HEK293T (cell line): ENCODE data around the gene SYMPK.

Experiments used
- CTCF ChIA-PET: fragments of 350-600 bp; formaldehyde crosslinking; extraction: SDS; loops from one replicate; lab custom pipeline; 2021; ENCODE audit warnings: antibody characterized with exemption, inconsistent platforms; lab: Yijun Ruan, JAX
- POLR2A ChIA-PET: fragments of 350-600 bp; formaldehyde crosslinking; extraction: SDS; loops from one replicate; lab custom pipeline; 2020; ENCODE audit warnings: antibody characterized with exemption, inconsistent platforms; lab: Yijun Ruan, JAX
- DNase-seq: peaks from one replicate; pipeline ENCODE4 v3.0.0; 2012; ENCODE audit warnings: mixed read lengths; ENCODE audit errors: extremely low spot score
- ARNT ChIP-seq: fragments of 450-650 bp; IDR thresholded peaks from 2 replicates; pipeline ENCODE4 v1.6.1; 2017; ENCODE audit warnings: mild to moderate bottlenecking
- BHLHE40 ChIP-seq: fragments of 450-650 bp; IDR thresholded peaks from 2 replicates; pipeline ENCODE4 v1.6.1; 2016; ENCODE audit warnings: mild to moderate bottlenecking, moderate library complexity, borderline replicate concordance
- CTBP1 ChIP-seq: fragments of 450-650 bp; IDR thresholded peaks from 2 replicates; pipeline ENCODE4 v1.6.1; 2016; ENCODE audit warnings: borderline replicate concordance
- ELF4 ChIP-seq: fragments of 450-650 bp; IDR thresholded peaks from 2 replicates; pipeline ENCODE4 v1.6.1; 2017; ENCODE audit warnings: antibody characterized with exemption
- FOXA1 ChIP-seq: fragments of 450-650 bp; IDR thresholded peaks from 2 replicates; pipeline ENCODE4 v1.6.1; 2016; ENCODE audit warnings: mild to moderate bottlenecking
- FOXK2 ChIP-seq: fragments of 450-650 bp; IDR thresholded peaks from 2 replicates; pipeline ENCODE4 v1.6.1; 2016; ENCODE audit warnings: mild to moderate bottlenecking
- FOXM1 ChIP-seq: fragments of 450-650 bp; IDR thresholded peaks from 2 replicates; pipeline ENCODE4 v1.6.1; 2017; ENCODE audit warnings: mild to moderate bottlenecking, borderline replicate concordance
- HDGF ChIP-seq: fragments of 450-650 bp; IDR thresholded peaks from 2 replicates; pipeline ENCODE4 v1.6.1; 2017; ENCODE audit warnings: antibody characterized with exemption, borderline replicate concordance
- L3MBTL2 ChIP-seq: fragments of 450-650 bp; conservative IDR thresholded peaks from 2 replicates; pipeline ENCODE4 v1.6.1; 2016; ENCODE audit warnings: mild to moderate bottlenecking
- LEF1 ChIP-seq: fragments of 450-650 bp; IDR thresholded peaks from 2 replicates; pipeline ENCODE4 v1.6.1; 2017; ENCODE audit warnings: mild to moderate bottlenecking, borderline replicate concordance
- NFRKB ChIP-seq: fragments of 450-650 bp; IDR thresholded peaks from 2 replicates; pipeline ENCODE4 v1.6.1; 2016; ENCODE audit warnings: mild to moderate bottlenecking, moderate library complexity
- SP1 ChIP-seq: fragments of 450-650 bp; IDR thresholded peaks from 2 replicates; pipeline ENCODE4 v1.6.1; 2017
- SUZ12 ChIP-seq: fragments of 450-650 bp; IDR thresholded peaks from 2 replicates; pipeline ENCODE4 v1.6.1; 2016; ENCODE audit warnings: mild to moderate bottlenecking
- TARDBP ChIP-seq: fragments of 450-650 bp; IDR thresholded peaks from 2 replicates; pipeline ENCODE4 v1.6.1; 2016
- ZNF384 ChIP-seq: fragments of 450-650 bp; IDR thresholded peaks from 2 replicates; pipeline ENCODE4 v1.6.1; 2016
- TF ChIP-seq, protein P1 (sequence below): fragments of 450-650 bp; IDR thresholded peaks from 2 replicates; pipeline ENCODE4 v1.6.1; 2016

Gene SYMPK

DNA sequence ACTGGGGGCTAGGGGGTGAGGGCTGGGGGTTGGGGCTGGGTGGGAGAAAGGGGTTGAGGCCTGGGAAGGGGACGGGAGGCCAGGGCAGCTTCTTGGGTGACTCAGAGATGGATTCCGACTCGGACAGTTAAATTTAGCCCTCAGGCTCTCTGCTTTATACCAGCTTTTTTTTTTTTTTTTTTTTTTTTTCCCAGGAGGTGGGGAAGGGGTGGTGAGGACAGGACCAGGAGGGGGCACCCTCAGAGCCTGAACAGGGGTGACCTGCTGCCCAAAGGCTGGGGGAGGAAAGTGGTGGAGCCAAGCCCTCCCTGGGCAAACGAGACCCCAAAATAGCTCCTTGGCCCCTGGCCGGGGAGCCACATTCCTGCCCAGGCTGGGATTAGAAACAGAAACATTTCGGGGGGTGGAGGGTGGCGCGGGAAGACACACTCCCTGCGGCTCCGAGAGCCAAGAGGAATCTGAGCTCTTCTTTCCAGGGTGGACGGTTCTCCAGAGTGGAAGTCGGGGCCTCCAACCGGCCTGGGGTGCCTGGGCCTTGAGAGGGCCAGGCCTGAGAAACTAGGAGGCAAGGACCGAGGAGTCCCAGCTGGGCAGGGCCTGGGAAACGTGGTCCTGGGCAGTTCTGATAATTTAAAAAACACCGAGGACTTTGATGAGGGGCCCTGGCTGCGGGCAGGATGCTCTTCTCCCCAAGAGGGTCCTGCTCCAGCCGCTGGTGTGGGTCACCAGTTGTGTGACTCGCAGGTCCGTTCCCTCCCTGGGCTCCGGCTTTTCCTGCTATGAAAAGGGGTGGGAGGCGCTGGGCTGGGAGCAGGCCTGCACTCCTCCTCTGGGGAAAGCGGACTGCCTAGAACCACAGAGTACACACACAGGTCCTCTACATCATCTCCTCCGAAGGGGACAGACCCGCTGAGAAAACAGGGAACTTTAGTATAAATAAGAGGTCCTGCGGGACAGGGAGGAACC, 79.8 kb downstream of the SYMPK start:
- ChIA-PET CTCF (interaction anchor here (0.6 to 0.9 kb wide), 2 partner anchors 12 to 16 kb away, joined by 3 to 4 read pairs; no protein-coding TSS in a partner anchor), POLR2A (interaction anchor here (0.7 to 2.4 kb wide), 4 partner anchors 11 to 91 kb away, joined by 3 to 9 read pairs (median 4); partner anchors contain the start of genes SIX5 and SNRPD2)
- TF ChIP-seq FOXK2 (no peak), SP1 (no peak), SUZ12 (no peak), ZNF384 (peak; percentile 67)
- no peak for DNase-seq

DNA sequence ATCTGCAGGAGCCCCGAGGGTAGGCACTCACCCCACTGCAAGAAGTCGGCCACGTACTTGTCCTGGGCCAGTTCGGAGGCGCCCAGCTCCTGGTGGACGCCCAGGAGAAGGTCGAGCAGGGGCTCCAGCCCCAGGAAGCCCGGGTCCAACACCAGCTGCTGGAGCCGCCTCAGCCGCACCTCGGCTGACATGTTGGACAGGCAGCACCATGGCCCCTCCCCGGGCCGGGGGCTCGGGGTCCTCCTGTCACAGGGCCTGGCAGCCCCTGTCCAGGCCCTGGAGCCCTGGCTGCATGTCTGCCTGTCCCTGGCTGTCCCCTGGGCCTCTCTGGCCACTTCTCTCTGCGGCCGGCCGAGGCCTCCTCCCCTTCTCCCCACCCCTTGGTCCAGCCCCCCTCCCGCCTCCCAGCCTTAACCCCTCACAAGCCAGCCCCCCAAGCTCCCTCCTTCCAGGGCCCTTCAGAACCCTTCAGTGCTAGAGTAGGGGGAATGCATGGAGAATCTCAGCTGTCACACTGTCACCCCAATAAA, 80.7 kb downstream of the SYMPK start, which contains the start of gene DMPK:
Gene DMPK, minus strand, starts transcription at position 329 of the 530 bp plus-strand sequence. Its CDS starts 138 bp downstream, at position 191.
- CTCF ChIA-PET = interaction anchor here (0.9 kb wide), 1 partner anchor 17 kb away, joined by 4 read pairs; no protein-coding TSS in a partner anchor
- POLR2A ChIA-PET = interaction anchor here (0.7 to 2.4 kb wide), 4 partner anchors 10 to 90 kb away, joined by 3 to 9 read pairs (median 4); partner anchors contain the start of genes SIX5 and SNRPD2
- DNase-seq = no peak
- no peak for TF ChIP-seq SP1
- TF ChIP-seq ZNF384 = no peak
- no peak for TF ChIP-seq ELF4
- no peak for TF ChIP-seq BHLHE40

DNA sequence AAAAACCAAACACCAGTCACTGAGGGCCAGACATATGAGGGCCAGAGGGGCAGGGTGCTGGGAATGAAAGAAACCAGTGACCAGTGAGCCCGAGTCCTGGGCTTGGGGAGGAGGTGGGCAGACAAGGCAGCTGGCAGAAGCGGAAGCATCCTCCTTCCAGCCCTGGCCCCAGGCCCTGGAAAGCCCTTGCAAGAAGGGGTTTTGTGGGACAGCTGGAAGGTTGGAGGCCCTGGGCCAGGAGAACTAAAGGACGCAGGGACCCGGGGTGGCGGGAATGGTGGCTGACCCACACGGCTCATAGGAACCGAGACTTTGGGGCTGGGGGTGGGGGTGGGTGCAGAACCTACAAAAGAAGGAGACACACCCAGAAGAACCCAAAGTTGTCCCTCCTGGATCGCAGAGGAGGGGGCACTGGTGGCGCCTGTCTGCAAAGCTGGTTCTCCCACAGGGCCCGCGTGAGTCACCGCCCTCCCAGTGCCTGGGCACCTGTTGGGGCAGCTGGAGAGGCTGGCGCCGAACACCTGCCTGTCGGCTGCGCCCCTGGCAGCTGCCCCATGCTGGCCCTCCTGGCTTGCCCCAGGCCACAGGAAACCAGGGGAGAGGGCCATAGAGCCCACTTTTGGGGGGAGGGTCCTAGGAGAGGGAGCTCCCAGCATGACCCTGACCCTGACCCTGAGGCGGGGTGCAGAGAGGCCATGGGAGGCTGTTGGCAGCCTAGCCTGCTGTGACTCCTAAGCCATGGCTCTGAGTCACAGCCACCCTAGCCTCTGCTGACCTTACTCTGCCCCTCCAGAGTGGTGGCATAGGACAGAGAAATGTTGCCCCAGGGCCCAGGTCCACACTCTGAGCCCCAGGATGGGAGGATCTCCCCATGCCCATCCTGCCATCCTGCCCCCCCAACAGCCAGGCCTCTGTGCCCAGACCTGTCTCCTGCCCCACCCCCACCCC, 81.5 kb downstream of the SYMPK start:
- POLR2A ChIA-PET = interaction anchor here (1.5 to 2.4 kb wide), 2 partner anchors 9 to 14 kb away, joined by 5 to 9 read pairs; no protein-coding TSS in a partner anchor
- no peak for DNase-seq
- TF ChIP-seq TARDBP (no peak), L3MBTL2 (no peak), NFRKB (no peak), LEF1 (no peak), SP1 (no peak), ZNF384 (no peak), ELF4 (no peak), FOXM1 (no peak), BHLHE40 (no peak), FOXK2 (no peak), ARNT (no peak), CTBP1 (no peak)
- CTCF ChIA-PET = no interaction called here

- ChIA-PET CTCF (no interaction called here), POLR2A (interaction anchor here (2.4 kb wide), 1 partner anchor 8 kb away, joined by 9 read pairs; no protein-coding TSS in a partner anchor)
Measured at GRCh38 chr19:45780448-45781213, 82.3 kb downstream of the SYMPK start.

GRCh38 chr19:45780146-45780447, 82.8 kb downstream of the SYMPK start:
- POLR2A ChIA-PET = no interaction called here
- DNase-seq = no peak
- CTCF ChIA-PET = interaction anchor here (0.7 kb wide), 1 partner anchor 122 kb away, joined by 3 read pairs; no protein-coding TSS in a partner anchor
- TF ChIP-seq ELF4 = no peak
- no peak for TF ChIP-seq SP1
- no peak for TF ChIP-seq HDGF
- TF ChIP-seq CTBP1 = no peak
- no peak for TF ChIP-seq BHLHE40
- no peak for TF ChIP-seq ZNF384
- TF ChIP-seq TARDBP = no peak
- no peak for TF ChIP-seq FOXM1
- no peak for TF ChIP-seq SUZ12
- TF ChIP-seq FOXK2 = no peak
- no peak for TF ChIP-seq L3MBTL2
- TF ChIP-seq, protein P1, sequence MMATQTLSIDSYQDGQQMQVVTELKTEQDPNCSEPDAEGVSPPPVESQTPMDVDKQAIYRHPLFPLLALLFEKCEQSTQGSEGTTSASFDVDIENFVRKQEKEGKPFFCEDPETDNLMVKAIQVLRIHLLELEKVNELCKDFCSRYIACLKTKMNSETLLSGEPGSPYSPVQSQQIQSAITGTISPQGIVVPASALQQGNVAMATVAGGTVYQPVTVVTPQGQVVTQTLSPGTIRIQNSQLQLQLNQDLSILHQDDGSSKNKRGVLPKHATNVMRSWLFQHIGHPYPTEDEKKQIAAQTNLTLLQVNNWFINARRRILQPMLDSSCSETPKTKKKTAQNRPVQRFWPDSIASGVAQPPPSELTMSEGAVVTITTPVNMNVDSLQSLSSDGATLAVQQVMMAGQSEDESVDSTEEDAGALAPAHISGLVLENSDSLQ = no peak
- no peak for TF ChIP-seq LEF1
- TF ChIP-seq FOXA1 = no peak
- no peak for TF ChIP-seq ARNT
- TF ChIP-seq NFRKB = no peak

More at GRCh38 chr19:45780448-45781213, 82.3 kb downstream of the SYMPK start:
- TF ChIP-seq, protein P1 = no peak
- TF ChIP-seq FOXK2 (no peak), BHLHE40 (no peak), CTBP1 (no peak), FOXA1 (no peak), ELF4 (no peak), SUZ12 (no peak), HDGF (no peak), FOXM1 (no peak)
- no peak for DNase-seq
